Lung microvascular endothelial cell (primary cell): ENCODE results near the gene ADAMTS2. TPM values are rescaled to one million over a fixed set of nuclear protein-coding genes. Genes with fewer than 3 reads are reported as not detected.

Experiments used
- DNase-seq, 2 donors: peaks; one replicate each; pipeline versions ENCODE4 v3.0.0 to v3.0.0-alpha.2; 2010; ENCODE audit warnings: low read depth in 2 of 2
- total RNA-seq: library from RNA; depleted of rRNA; stranded (reverse); fragments of >200 nt; gene quantifications from 2 replicates; pipeline ENCODE4 v1.2.1, GENCODE V29; 2014

The ADAMTS2 gene
- total RNA-seq, 1 donor from 2014 or later: 0.40 TPM

DNA sequence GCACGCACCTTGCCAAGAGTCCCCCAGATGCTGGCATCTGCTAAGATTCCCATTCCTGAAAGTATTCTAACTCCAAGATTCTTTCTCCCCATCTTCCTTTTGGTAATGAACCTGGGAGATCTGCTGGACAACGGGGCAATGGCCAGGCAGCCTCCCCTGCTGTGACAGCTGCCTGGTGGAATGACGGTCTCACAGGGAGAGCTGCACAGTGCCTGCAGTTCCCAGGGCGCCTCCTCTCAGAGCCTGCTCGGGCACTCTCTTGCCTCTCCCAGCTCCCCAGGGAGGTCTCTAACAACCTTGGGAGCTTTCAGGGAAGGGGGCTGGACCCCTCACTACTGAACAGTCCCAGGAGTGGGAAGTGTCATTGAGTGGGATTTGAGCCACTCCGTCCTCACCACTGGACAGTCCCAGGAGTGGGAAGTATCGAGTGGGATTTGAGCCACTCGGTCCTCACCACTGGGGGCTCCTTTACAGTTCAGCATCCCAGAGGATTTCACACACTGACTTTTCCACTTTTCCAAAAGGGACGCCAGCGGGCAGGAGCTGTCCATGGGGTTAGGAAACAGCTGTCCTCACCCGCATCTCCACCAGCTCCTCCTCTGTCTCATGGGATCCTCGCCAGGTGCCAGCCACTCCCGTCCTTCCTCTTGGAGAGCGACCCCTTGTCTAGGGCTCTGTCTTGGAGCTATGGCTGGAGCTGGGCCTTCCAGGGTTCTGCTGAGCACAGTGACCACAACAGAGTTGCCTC, 65.7 kb downstream of the ADAMTS2 start:
- no peak for DNase-seq

- DNase-seq: no peak
Measured at GRCh38 chr5:179278546-179278945, 66.7 kb downstream of the ADAMTS2 start.

GRCh38 chr5:179278119-179278518, 67.1 kb downstream of the ADAMTS2 start:
- no peak for DNase-seq

DNA sequence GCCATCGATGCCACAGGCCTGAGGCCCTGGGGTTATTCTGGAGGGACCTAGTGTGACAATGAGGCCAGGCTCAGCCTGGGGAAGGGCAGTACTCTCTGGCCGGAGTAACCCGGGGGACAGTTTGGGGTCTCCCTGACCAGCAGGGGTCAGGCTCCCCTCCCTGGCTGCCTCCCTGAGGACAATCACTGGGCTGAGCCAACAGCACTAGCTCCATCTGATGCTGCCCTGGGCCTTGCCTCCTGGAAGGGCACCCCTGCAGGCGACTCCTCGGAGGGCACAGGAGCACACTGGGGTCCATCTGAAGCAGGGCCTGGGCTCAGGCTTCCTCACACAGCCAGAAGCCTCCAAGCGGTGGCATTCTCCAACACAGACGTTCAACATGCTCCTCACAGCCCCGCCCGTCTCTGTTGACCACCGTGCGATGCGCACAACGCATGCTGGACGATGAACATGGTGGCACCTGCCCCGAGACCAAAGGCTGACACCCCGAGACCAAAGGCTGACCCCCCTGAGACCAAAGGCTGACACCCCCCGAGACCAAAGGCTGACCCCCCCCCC, 68.3 kb downstream of the ADAMTS2 start:
- no peak for DNase-seq

DNA sequence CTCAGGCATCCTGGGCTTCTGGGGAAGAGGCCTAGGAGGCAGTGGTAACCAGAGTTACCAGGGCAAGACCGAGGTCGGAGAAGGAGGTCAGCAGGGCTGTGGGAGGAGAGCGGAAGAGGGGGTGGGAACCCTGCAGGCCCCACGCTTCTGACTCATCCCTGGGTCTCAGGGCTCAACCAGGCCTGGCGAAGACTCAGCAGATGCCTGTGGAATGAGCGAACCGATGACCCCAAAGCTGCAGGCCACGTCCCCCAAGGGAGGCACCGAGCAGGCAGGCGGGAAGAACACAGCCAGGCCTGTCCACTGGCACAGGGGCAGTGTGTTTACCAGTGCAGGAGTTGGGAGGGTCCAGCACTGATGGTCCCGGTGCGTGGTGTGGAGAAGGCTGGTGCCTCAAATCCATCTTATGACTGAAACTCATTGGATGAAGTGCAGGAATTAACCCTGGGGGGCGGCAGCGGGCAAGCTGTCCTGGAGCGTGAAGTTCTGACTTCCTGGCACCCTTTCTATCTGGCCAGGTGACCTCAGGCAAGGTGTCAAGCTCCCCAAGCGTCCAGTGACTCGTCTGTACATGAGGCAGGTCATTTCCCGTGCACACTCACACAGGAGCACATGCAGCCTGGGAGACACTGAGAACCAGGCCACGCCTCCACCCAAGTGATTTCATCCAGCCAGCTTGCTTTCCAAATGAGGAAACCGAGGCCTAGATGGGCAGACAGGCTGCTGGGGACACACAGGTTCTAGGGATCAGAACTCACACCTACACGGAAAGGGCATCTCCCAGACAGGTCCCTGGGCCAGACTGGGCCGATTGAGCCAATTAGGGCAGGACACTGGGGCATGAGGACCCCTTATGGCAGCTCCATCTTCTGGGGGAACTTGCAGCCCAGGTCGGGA, 69.1 kb downstream of the ADAMTS2 start:
- no peak for DNase-seq

- DNase-seq: no peak
Measured at GRCh38 chr5:179275381-179275878, 69.8 kb downstream of the ADAMTS2 start.

DNA sequence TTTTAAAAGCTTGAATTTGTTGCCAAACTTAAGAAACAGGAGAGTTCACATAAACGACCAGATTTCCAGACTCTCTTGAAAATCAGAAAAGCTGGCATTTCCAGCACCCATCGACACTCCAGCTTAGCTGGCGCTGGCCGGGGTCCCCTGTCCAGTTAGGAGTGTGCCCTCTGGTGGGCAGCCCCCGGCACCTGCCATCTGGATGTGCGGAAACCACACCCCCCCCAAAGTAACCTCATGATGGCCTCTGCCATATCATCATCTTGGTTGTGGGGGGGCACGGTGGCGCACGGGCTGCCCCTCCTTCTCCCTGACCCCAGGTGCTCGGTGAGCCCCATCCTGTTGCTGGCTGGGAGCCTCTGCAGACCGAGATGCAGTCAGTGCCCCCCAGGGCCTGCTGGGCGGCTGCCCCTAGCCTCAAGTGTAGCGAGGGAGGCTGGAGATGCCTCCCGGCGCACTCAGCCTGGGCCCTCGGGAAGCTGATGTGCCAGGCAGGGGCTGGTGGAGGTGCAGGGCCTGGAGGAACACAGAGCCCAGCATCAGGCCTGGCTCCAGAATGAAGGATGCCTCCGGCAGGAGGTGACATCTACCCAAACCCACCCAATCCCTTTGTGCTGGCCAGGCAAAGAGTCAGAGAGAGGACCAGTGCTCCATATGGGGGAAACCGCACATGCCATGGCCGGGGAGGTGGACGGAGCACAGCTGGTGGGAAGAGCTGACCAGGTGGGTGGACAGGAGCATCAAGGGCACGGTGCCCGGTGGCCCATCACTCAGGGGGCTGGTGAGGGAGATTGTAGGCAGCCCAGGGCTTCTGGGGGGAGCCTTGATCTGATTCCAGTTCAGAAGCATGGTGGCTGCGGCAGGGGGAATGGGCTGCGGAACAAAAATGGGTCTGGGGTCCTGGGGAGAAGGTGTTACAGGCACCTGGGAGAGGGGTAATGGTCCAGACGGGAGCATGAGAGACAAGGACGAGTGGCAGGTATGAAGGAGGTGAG, 70.6 kb downstream of the ADAMTS2 start:
- DNase-seq: no peak

GRCh38 chr5:179273441-179274145, 71.7 kb downstream of the ADAMTS2 start:
- no peak for DNase-seq

- no peak for DNase-seq
Measured at GRCh38 chr5:179273073-179273435, 72.2 kb downstream of the ADAMTS2 start.

GRCh38 chr5:179272326-179273072, 72.8 kb downstream of the ADAMTS2 start:
- DNase-seq: no peak

GRCh38 chr5:179271821-179272325, 73.4 kb downstream of the ADAMTS2 start:
- DNase-seq: no peak

GRCh38 chr5:179271428-179271734, 73.9 kb downstream of the ADAMTS2 start:
- no peak for DNase-seq

DNA sequence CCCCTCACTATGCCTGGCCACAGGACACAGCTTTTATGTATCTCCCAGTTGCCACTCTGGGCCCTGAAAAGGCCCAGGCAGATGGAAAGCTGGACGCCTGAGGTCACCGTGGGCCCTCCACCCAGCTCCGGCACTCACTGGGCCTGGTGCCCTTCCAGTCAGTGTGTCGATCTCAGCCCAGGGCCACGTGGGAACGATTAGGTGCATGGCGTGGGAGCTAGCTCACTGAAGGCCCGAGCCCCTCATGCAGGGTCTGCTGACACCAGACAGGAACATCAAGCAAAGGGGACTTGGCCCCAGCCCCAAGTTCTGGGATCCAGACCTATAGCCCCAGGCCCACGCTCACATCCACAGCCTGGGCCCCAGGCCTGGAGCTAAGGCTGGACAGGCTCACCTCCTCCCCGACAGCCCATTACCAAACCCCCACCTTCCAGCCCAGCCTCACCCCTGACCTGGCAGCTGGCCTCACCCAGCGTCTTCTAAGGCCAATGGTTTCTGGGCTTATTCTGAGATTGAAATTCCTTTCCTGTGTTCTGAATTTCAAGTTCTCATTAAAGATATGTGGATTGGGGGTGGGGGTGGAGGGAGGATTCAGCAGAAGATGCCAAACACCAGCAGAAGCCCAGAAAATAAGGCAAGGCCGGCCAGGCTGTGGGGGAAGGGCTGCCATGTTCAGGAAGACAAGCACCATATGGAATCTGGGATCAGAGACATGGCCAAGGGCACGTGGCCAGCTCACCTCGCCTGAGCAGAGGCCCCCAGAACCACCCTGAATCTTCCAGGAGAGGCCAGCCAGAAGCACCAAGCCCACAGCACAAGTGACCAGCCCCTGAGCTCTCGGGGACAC, 74.5 kb downstream of the ADAMTS2 start:
- DNase-seq: no peak

DNA sequence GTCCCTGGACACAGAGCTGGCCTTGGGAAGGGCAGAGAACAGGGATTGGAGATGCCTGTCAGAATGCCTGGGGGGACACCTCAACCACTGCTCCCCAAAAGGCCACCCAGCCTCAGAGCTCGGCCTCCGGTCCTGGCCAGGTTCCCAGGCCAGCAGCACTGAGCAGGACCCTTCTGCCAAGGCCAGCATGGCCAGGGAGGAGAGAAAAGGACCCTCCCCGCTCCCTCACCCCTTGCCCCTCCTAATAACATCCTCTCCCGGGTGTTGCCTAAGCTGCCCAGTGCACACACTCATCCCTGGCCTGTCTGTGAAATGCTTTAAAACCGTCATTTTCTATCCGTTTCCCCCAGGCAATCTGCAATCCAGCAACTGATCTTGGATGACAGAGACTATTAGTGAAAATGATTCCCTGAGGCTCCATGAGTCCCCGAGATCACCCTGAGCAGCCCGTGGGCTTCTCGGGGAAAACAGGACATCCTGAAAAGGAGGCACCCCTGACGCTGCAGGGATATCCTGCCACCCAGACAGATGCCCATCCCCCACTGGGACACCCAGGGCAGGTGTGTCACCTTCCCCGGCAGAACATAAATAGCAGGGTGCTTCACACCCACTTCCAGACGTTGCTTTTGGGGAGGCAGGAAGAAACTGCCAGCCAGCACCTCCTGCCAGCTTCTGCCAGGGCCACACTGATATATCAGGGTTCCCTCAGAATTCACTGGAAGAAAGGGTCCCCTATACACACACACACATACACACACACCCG, 75.3 kb downstream of the ADAMTS2 start:
- no peak for DNase-seq

- no peak for DNase-seq
Measured at GRCh38 chr5:179268966-179269693, 76.1 kb downstream of the ADAMTS2 start.

- DNase-seq: no peak
Measured at GRCh38 chr5:179268399-179268952, 76.8 kb downstream of the ADAMTS2 start.

- no peak for DNase-seq
Measured at GRCh38 chr5:179267671-179268083, 77.6 kb downstream of the ADAMTS2 start.
